Right cardiac atrium (tissue), 5 donors: ENCODE data around the gene DNM3. TPM values are rescaled to one million over a fixed set of nuclear protein-coding genes. Genes with fewer than 3 reads are reported as not detected.
A peak's percentile ranks its signal among the peaks of the same experiment; 100 is the strongest.

Experiments
- ATAC-seq, 2 donors: fragments of 200-7000 bp; cut with Tn5 transposase; one replicate each; pipeline versions ENCODE4 v1.8.0 to v1.9.1; 2020; ENCODE audit warnings: moderate library complexity in 2 of 2, mild to moderate bottlenecking in 1 of 2
- DNase-seq, 3 donors: peaks; one replicate each; pipeline ENCODE4 v3.0.0-alpha.2; 2020
- H3K27ac ChIP-seq: one replicate; pipeline ENCODE4 v1.5.1; 2013; ENCODE audit warnings: mild to moderate bottlenecking, low read length, control low read depth, moderate library complexity
- H3K27me3 ChIP-seq: one replicate; pipeline ENCODE4 v1.6.1; 2013; ENCODE audit not compliant: control insufficient read depth, insufficient read depth
- H3K4me1 ChIP-seq: one replicate; pipeline ENCODE4 v1.6.1; 2013; ENCODE audit warnings: low read length; ENCODE audit not compliant: control insufficient read depth, insufficient read depth
- H3K4me3 ChIP-seq: one replicate; pipeline ENCODE4 v1.5.1; 2013; ENCODE audit warnings: low read length, control low read depth
- H3K9me3 ChIP-seq: one replicate; pipeline ENCODE4 v1.6.1; 2013; ENCODE audit warnings: low read length; ENCODE audit not compliant: control insufficient read depth
- WGBS: extraction: QIAGEN DNeasy Blood & Tissue Kit; methylation state at CpG from one replicate; pipeline ENCODE4 v1.1.7; 2013; 5-methylcytosine and 5-hydroxymethylcytosine counted together
- intact Hi-C, 4 donors: fragments of 100-400 bp; cut with DNase I; formaldehyde crosslinking; loops; one replicate each; pipeline versions ENCODE4 v1.11.0 to v1.14.0; 2022 to 2023
- polyA plus RNA-seq: library from polyadenylated mRNA; stranded (reverse); fragments of 200-250 nt; gene quantifications from one replicate; pipeline ENCODE4 v1.2.3, GENCODE V29; 2013
- total RNA-seq, 4 donors: library from RNA; stranded (reverse); fragmentation: NEBNext Ultra II Directional; extraction: Animal tissue kit (Norgen Biotek cat#: 25700); gene quantifications; one replicate each; pipeline ENCODE4 v1.2.1, GENCODE V29; 2021
- donor health status: healthy with polysubstance abuse.
- donor health status: DM: no; HTN: yes; CAD: no.
- donor health status: DM: no; HTN: no; CAD: no.
- donor health status: DM: no; HTN: yes; CAD: no; lungs with severe emphysema.
- donor health status: DM: yes; HTN: yes; CAD: no.

Gene DNM3
- total and polyA plus RNA-seq, 5 donors = 1.5 to 2.2 (median 1.7) TPM

DNA sequence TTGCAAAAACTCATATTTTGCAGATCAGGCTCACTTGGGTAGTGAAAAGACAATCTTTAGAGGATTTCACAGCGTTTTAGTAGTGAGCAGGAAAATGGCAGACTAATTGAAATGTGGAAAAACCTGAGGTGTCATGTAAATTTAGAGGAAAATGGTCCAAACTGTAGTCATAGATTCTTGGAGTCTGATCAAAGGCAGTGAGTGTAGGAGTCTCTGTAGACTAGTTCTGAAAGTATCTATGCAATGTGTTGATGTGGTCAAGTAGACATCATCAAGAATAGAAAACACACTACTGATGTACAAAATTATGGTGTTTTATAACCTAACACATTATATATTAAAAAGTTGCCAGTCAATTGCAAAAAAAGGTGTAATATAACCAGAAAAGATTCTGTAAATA lies 436.0 kb downstream of the DNM3 start:
- DNase-seq (no peak), ATAC-seq (no peak)
- WGBS = 82% methylated on average over 1 of the region's 1 CpG
- no peaks in the 10 kb centered on the region for H3K4me1 ChIP-seq
- H3K9me3 ChIP-seq = no peaks in the 10 kb centered on the region
- no peak overlapping the region for H3K4me3 ChIP-seq
- intact Hi-C loops = no loop called here
- H3K27ac ChIP-seq = no peak overlapping the region
- no peaks in the 10 kb centered on the region for H3K27me3 ChIP-seq

GRCh38 chr1:172277989-172278388 lies 436.7 kb downstream of the DNM3 start:
- Histone ChIP-seq H3K27me3 (no peaks in the 10 kb centered on the region), H3K4me1 (no peaks in the 10 kb centered on the region), H3K27ac (no peak overlapping the region), H3K4me3 (no peak overlapping the region), H3K9me3 (no peaks in the 10 kb centered on the region)
- DNase-seq (no peak), ATAC-seq (no peak)
- WGBS = 99% methylated on average over 1 of the region's 1 CpG
- intact Hi-C loops = no loop called here

- WGBS = 92% methylated on average over 1 of the region's 1 CpG
- H3K27ac ChIP-seq = no peak overlapping the region
- no peak for DNase-seq
Measured at GRCh38 chr1:172278478-172278877, 437.2 kb downstream of the DNM3 start.

DNA sequence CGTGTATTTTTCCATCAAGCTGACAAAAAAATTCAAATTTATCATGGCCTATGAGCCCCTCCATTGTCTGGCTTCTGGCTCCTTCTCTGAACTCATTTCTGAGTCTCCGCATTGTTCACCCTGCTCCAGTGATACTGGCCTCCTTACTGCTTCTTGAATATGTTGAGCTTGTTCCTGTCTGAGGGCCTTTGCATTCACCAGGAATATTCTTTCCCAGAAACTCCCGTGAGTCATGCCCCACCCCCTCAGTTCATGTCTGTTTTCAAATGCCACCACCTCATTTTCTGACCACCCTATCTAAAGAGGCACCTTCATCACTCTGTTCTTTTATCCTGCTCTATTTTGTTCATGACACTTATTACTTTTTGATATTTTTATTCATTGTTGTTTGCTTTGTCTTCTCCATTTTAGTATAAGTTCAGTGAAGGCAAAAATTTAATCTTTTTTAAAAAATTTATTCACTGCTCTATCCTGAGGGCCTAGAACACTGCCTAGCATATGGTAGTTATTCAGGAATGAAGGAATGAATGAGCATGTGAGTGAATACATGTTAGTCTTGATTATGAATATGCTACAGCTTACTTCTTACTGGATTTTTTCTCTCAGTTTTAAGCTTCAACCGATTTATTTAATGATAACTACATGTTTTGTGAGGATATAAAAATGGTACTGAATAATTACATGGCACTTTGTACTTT lies 438.8 kb downstream of the DNM3 start:
- DNase-seq (no peak), ATAC-seq (no peak)
- Histone ChIP-seq H3K27me3 (no peaks in the 10 kb centered on the region), H3K27ac (no peak overlapping the region), H3K9me3 (no peaks in the 10 kb centered on the region), H3K4me1 (no peaks in the 10 kb centered on the region), H3K4me3 (no peak overlapping the region)
- 88% methylated on average over 4 of the region's 4 CpGs for WGBS
- intact Hi-C loops = no loop called here

More at GRCh38 chr1:172278478-172278877, 437.2 kb downstream of the DNM3 start:
- intact Hi-C loops = no loop called here
- Histone ChIP-seq H3K4me1 (no peaks in the 10 kb centered on the region), H3K9me3 (no peaks in the 10 kb centered on the region), H3K4me3 (no peak overlapping the region), H3K27me3 (no peaks in the 10 kb centered on the region)
- ATAC-seq = no peak

- DNase-seq = no peak
- intact Hi-C loops = no loop called here
- 78% methylated on average over 2 of the region's 2 CpGs for WGBS
- H3K4me1 ChIP-seq = peaks cover 7% of the 10 kb centered on the region
- H3K27me3 ChIP-seq = no peaks in the 10 kb centered on the region
- no peak overlapping the region for H3K4me3 ChIP-seq
- H3K27ac ChIP-seq = no peak overlapping the region
- no peak for ATAC-seq
- H3K9me3 ChIP-seq = no peaks in the 10 kb centered on the region
Measured at GRCh38 chr1:172283766-172284165, 442.5 kb downstream of the DNM3 start.

- Histone ChIP-seq H3K9me3 (no peaks in the 10 kb centered on the region), H3K4me3 (no peak overlapping the region), H3K27ac (peak overlapping the region; percentile 89), H3K27me3 (no peaks in the 10 kb centered on the region), H3K4me1 (peaks cover 7% of the 10 kb centered on the region)
- ATAC-seq (peak; percentile 89 to 93), DNase-seq (peak in 2 of 3 donors; percentile 23 to 34)
- WGBS = 56% methylated on average over 2 of the region's 2 CpGs
- intact Hi-C loops = no loop called here
Measured at GRCh38 chr1:172286629-172287076, 445.4 kb downstream of the DNM3 start.

GRCh38 chr1:172287208-172287607 lies 445.9 kb downstream of the DNM3 start:
- DNase-seq (peak; percentile 78 to 89 (median 82)), ATAC-seq (peak; percentile 88 to 91)
- H3K4me1 ChIP-seq = peaks cover 7% of the 10 kb centered on the region
- intact Hi-C loops = no loop called here
- no peak overlapping the region for H3K4me3 ChIP-seq
- no peaks in the 10 kb centered on the region for H3K9me3 ChIP-seq
- H3K27ac ChIP-seq = no peak overlapping the region
- H3K27me3 ChIP-seq = no peaks in the 10 kb centered on the region

- Histone ChIP-seq H3K27me3 (no peaks in the 10 kb centered on the region), H3K4me3 (no peak overlapping the region), H3K27ac (no peak overlapping the region), H3K9me3 (no peaks in the 10 kb centered on the region), H3K4me1 (peaks cover 7% of the 10 kb centered on the region)
- 50% methylated on average over 4 of the region's 4 CpGs for WGBS
- DNase-seq (no peak), ATAC-seq (peak in 1 of 2 donors; percentile 17)
- intact Hi-C loops = no loop called here
Measured at GRCh38 chr1:172288581-172288980, 447.3 kb downstream of the DNM3 start.

GRCh38 chr1:172289448-172289847 lies 448.1 kb downstream of the DNM3 start:
- 86% methylated on average over 2 of the region's 2 CpGs for WGBS
- intact Hi-C loops = no loop called here
- H3K27ac ChIP-seq = no peak overlapping the region
- H3K4me3 ChIP-seq = no peak overlapping the region
- DNase-seq (no peak), ATAC-seq (no peak)
- H3K4me1 ChIP-seq = peaks cover 7% of the 10 kb centered on the region
- H3K9me3 ChIP-seq = no peaks in the 10 kb centered on the region
- no peaks in the 10 kb centered on the region for H3K27me3 ChIP-seq

- no peak overlapping the region for H3K27ac ChIP-seq
Measured at GRCh38 chr1:172292840-172293239, 451.5 kb downstream of the DNM3 start.

DNA sequence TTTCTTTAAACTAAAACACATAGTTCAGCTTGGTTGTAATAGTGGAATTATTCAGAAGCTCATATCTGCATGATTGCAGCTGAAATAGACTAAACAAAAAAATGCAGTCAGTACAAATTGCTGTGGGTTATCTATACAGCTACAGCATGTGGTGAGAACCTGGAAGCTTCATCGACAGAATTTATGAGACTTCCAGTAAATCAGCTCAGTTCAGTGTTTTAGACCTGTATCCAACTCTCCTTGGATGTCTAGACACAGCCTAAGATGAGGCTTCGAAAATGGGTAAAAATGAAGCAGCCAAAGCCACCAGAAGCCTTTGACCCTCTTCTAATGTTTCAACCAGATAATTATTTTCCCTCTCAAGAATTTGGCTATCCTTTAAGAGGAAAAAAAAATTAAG lies 452.1 kb downstream of the DNM3 start:
- WGBS = 68% methylated on average over 2 of the region's 2 CpGs
- H3K27me3 ChIP-seq = no peaks in the 10 kb centered on the region
- intact Hi-C loops = no loop called here
- H3K27ac ChIP-seq = no peak overlapping the region
- no peaks in the 10 kb centered on the region for H3K4me1 ChIP-seq
- no peak overlapping the region for H3K4me3 ChIP-seq
- H3K9me3 ChIP-seq = no peaks in the 10 kb centered on the region
- ATAC-seq = no peak
- DNase-seq = no peak

More at GRCh38 chr1:172292840-172293239, 451.5 kb downstream of the DNM3 start:
- WGBS = 77% methylated on average over 3 of the region's 3 CpGs
- Histone ChIP-seq H3K27me3 (no peaks in the 10 kb centered on the region), H3K9me3 (no peaks in the 10 kb centered on the region), H3K4me3 (no peak overlapping the region), H3K4me1 (peaks cover 3% of the 10 kb centered on the region)
- intact Hi-C loops = no loop called here
- no peak for ATAC-seq
- no peak for DNase-seq

DNA sequence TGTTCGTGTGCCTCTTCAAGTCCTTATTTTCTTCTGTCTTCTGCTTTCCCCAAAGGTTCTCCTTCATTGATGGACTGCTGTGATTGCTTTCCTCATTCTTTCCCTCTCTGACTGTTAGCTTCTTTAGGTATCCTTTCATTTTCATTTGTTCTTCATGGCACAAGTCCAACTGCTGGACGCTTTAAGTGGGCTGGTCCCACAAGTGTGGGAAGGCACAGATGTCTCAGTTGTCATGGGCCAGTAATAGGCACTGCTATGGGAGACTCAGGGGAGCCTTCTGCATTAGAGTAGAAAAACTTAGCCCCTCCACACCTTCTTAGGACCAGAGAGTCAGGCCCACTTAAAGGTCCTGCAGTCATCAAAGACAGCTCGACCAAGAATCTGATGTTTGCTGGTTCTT lies 456.8 kb downstream of the DNM3 start:
- ATAC-seq (no peak), DNase-seq (no peak)
- no peaks in the 10 kb centered on the region for H3K4me1 ChIP-seq
- H3K4me3 ChIP-seq = no peak overlapping the region
- 66% methylated on average over 3 of the region's 3 CpGs for WGBS
- no peaks in the 10 kb centered on the region for H3K27me3 ChIP-seq
- no peaks in the 10 kb centered on the region for H3K9me3 ChIP-seq
- intact Hi-C loops = no loop called here
- H3K27ac ChIP-seq = no peak overlapping the region
